Breast epithelium (tissue), 3 donors: ENCODE data around the gene SWI5.

Experiments used
- CTCF ChIP-seq, 3 donors: fragments of 450-650 bp; IDR thresholded peaks; one replicate each; pipeline ENCODE4 v1.5.1; 2016 to 2017; ENCODE audit warnings: antibody characterized with exemption in 3 of 3, mild to moderate bottlenecking in 3 of 3, moderate library complexity in 3 of 3
- POLR2A ChIP-seq: fragments of 450-650 bp; IDR thresholded peaks from one replicate; pipeline ENCODE4 v1.6.1; 2016; ENCODE audit warnings: antibody characterized with exemption, mild to moderate bottlenecking, moderate library complexity
- POLR2AphosphoS5 ChIP-seq, 3 donors: sonication (generic); formaldehyde crosslinking; IDR thresholded peaks; one replicate each; pipeline ENCODE4 v1.6.1; 2017; ENCODE audit warnings: antibody characterized with exemption in 3 of 3

DNA sequence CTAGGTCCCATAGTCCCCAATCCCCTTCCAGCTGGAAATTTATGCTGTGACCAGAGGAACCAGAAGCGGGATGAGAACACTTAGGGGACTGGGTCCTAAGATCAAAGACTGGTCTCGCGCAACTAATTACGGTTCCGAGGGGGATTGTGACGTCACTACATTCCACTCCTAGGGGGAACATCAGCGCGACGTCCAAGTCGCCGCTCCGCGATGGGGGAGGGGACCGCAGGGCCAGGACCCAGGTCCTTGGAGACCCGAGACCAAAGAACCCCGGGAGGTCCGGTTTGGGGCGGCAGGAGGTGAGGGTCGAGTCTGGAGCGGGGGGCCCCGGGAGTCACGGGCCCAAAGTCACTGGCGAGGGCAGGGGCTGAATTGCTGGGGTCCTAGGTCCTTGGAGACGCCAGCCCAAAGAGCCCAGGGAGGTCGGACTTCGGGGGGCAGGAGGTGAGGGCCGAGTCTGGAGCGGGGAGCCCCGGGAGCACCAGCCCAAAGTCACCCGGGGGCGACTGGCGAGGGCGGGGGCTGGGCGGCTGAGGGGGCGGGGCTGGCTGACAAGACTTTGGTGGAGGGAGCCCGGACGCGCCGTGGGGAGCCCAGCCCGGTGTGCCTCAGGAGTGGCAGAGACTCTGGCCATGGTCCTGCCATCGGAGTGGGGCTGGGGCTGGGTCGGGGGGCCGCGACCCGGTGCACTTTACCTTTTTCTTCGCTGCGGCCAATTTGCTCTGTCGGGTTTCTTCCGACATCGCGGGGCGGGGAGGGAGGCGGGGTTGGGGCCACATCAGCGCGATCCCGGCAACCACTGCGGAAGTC, 673 bp upstream of the SWI5 start, which contains the start of gene GOLGA2:
- TF ChIP-seq POLR2A (no peak), CTCF (IDR thresholded peaks at IDR 0.05) (no peak), POLR2AphosphoS5 (IDR thresholded peaks at IDR 0.05) (peak in 2 of 3 donors; percentile 11 to 16)
